Measurements from ENCODE around the gene ZSCAN30. TPM values are rescaled to one million over a fixed set of nuclear protein-coding genes. Genes with fewer than 3 reads are reported as not detected.

The ZSCAN30 gene
- total and polyA plus RNA-seq, 9 of the 15 experiments (the other 6 are each of a cell fraction or from before 2014, with no cell fraction given), result 4.6 to 13.6 (median 10.8) TPM

DNA sequence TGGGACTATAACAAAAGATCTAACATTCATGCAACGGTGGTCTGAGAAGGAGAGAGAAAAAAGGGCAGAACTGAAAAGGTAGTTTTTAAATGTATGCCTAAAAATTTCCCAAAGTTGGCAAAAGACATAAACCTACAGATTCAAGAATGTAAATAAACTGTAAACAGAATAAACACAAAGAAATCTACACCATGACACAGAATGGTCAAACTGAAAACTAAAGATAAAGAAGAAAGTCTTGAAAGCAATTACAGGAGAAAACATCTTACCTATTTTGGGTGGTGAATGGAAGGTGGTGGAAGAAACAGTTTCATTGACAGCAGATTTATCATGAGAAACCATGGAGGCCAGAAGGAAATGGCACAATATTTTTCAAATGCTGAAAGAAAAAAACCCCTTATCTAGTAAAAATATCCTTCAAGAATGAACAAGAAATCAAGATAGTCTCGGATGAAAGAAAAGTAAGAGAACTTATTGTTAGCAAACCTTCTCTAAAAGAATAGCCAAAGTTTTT, 84.8 kb downstream of the ZSCAN30 start:
- DNase-seq (ENCODE audit: extremely low read depth in 1 of 4, low spot score in 3 of 4) (no peak), ATAC-seq (no peak), FAIRE-seq (peak; percentile 11)
- Histone ChIP-seq H3K4me2 (ENCODE audit: insufficient read depth, low read length) (no peak overlapping the region), H3K4me1 (replicated peaks in 1 of 2; ENCODE audit: control insufficient read depth in 2 of 2, insufficient read depth in 2 of 2, low read length in 2 of 2) (no peaks in the 10 kb centered on the region), H3K79me2 (ENCODE audit: control insufficient read depth, insufficient read depth, low read length) (no peaks in the 10 kb centered on the region), H3K9ac (ENCODE audit: insufficient read depth in 1 of 2, low read depth in 2 of 2, low read length in 2 of 2) (no peak overlapping the region), H3K27ac (ENCODE audit: extremely low read depth, low read depth, low read length) (no peak overlapping the region), H3K4me3 (no peak overlapping the region), H3K9me1 (ENCODE audit: control insufficient read depth, insufficient read depth, low read length) (no peaks in the 10 kb centered on the region), H3K36me3 (ENCODE audit: control insufficient read depth, insufficient read depth, low read length) (no peaks in the 10 kb centered on the region), H4K20me1 (replicated peaks; ENCODE audit: control insufficient read depth, insufficient read depth, low read length) (no peaks in the 10 kb centered on the region), H2AFZ (ENCODE audit: low read depth, low read length) (no peak overlapping the region), H3K27me3 (ENCODE audit: control insufficient read depth in 2 of 2, insufficient read depth in 2 of 2, low read length in 2 of 2) (no peaks in the 10 kb centered on the region), H3K9me3 (replicated peaks; ENCODE audit: control insufficient read depth, insufficient read depth, low read depth, low read length) (no peaks in the 10 kb centered on the region)
- ChIA-PET POLR2A (no interaction called here), CTCF (ENCODE audit: low intra/inter-chr PET ratio) (no interaction called here)
- intact Hi-C loops (cut with micrococcal nuclease) (no loop called here), in situ Hi-C loops (cut with MboI) (no loop called here)
- 19% methylated on average over 2 of the region's 2 CpGs for WGBS (ENCODE audit: insufficient coverage, low coverage, missing lambda C conversion rate)
- no TSS peak for BruUV-seq (replicated peaks)
- TF ChIP-seq, protein P1, sequence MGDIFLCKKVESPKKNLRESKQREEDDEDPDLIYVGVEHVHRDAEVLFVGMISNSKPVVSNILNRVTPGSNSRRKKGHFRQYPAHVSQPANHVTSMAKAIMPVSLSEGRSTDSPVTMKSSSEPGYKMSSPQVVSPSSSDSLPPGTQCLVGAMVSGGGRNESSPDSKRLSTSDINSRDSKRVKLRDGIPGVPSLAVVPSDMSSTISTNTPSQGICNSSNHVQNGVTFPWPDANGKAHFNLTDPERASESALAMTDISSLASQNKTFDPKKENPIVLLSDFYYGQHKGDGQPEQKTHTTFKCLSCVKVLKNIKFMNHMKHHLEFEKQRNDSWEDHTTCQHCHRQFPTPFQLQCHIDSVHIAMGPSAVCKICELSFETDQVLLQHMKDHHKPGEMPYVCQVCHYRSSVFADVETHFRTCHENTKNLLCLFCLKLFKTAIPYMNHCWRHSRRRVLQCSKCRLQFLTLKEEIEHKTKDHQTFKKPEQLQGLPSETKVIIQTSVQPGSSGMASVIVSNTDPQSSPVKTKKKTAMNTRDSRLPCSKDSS (IDR thresholded peaks at IDR 0.05; ENCODE audit: low read depth, partially characterized antibody), result peak; percentile 80
- TF ChIP-seq, protein P2, sequence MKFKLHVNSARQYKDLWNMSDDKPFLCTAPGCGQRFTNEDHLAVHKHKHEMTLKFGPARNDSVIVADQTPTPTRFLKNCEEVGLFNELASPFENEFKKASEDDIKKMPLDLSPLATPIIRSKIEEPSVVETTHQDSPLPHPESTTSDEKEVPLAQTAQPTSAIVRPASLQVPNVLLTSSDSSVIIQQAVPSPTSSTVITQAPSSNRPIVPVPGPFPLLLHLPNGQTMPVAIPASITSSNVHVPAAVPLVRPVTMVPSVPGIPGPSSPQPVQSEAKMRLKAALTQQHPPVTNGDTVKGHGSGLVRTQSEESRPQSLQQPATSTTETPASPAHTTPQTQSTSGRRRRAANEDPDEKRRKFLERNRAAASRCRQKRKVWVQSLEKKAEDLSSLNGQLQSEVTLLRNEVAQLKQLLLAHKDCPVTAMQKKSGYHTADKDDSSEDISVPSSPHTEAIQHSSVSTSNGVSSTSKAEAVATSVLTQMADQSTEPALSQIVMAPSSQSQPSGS (CRISPR knock-in tag; IDR thresholded peaks at IDR 0.05), result no peak
- TF ChIP-seq ELF4 (CRISPR knock-in tag; IDR thresholded peaks at IDR 0.05), result no peak
- TF ChIP-seq ZNF263 (CRISPR knock-in tag; IDR thresholded peaks at IDR 0.05; ENCODE audit: borderline replicate concordance), result no peak
- TF ChIP-seq, protein P3, sequence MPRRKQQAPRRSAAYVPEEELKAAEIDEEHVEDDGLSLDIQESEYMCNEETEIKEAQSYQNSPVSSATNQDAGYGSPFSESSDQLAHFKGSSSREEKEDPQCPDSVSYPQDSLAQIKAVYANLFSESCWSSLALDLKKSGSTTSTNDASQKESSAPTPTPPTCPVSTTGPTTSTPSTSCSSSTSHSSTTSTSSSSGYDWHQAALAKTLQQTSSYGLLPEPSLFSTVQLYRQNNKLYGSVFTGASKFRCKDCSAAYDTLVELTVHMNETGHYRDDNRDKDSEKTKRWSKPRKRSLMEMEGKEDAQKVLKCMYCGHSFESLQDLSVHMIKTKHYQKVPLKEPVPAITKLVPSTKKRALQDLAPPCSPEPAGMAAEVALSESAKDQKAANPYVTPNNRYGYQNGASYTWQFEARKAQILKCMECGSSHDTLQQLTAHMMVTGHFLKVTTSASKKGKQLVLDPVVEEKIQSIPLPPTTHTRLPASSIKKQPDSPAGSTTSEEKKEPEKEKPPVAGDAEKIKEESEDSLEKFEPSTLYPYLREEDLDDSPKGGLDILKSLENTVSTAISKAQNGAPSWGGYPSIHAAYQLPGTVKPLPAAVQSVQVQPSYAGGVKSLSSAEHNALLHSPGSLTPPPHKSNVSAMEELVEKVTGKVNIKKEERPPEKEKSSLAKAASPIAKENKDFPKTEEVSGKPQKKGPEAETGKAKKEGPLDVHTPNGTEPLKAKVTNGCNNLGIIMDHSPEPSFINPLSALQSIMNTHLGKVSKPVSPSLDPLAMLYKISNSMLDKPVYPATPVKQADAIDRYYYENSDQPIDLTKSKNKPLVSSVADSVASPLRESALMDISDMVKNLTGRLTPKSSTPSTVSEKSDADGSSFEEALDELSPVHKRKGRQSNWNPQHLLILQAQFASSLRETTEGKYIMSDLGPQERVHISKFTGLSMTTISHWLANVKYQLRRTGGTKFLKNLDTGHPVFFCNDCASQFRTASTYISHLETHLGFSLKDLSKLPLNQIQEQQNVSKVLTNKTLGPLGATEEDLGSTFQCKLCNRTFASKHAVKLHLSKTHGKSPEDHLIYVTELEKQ (CRISPR knock-in tag; IDR thresholded peaks at IDR 0.05), result no peak
- TF ChIP-seq, protein P4, sequence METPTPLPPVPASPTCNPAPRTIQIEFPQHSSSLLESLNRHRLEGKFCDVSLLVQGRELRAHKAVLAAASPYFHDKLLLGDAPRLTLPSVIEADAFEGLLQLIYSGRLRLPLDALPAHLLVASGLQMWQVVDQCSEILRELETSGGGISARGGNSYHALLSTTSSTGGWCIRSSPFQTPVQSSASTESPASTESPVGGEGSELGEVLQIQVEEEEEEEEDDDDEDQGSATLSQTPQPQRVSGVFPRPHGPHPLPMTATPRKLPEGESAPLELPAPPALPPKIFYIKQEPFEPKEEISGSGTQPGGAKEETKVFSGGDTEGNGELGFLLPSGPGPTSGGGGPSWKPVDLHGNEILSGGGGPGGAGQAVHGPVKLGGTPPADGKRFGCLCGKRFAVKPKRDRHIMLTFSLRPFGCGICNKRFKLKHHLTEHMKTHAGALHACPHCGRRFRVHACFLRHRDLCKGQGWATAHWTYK (CRISPR knock-in tag; IDR thresholded peaks at IDR 0.05), result no peak
- TF ChIP-seq, protein P5, sequence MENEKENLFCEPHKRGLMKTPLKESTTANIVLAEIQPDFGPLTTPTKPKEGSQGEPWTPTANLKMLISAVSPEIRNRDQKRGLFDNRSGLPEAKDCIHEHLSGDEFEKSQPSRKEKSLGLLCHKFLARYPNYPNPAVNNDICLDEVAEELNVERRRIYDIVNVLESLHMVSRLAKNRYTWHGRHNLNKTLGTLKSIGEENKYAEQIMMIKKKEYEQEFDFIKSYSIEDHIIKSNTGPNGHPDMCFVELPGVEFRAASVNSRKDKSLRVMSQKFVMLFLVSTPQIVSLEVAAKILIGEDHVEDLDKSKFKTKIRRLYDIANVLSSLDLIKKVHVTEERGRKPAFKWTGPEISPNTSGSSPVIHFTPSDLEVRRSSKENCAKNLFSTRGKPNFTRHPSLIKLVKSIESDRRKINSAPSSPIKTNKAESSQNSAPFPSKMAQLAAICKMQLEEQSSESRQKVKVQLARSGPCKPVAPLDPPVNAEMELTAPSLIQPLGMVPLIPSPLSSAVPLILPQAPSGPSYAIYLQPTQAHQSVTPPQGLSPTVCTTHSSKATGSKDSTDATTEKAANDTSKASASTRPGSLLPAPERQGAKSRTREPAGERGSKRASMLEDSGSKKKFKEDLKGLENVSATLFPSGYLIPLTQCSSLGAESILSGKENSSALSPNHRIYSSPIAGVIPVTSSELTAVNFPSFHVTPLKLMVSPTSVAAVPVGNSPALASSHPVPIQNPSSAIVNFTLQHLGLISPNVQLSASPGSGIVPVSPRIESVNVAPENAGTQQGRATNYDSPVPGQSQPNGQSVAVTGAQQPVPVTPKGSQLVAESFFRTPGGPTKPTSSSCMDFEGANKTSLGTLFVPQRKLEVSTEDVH (IDR thresholded peaks at IDR 0.05; ENCODE audit: low read depth, partially characterized antibody), result no peak

Measured in K562 (cell line).